ENCODE data around the gene GET3. TPM values are rescaled to one million over a fixed set of nuclear protein-coding genes. Genes with fewer than 3 reads are reported as not detected.
A peak's percentile ranks its signal among the peaks of the same experiment; 100 is the strongest.

Gene GET3
- total and polyA plus RNA-seq, 2 of the 13 experiments (the other 11 are each of a cell fraction or from before 2014, with no cell fraction given): 57.7 to 59.4 TPM

DNA sequence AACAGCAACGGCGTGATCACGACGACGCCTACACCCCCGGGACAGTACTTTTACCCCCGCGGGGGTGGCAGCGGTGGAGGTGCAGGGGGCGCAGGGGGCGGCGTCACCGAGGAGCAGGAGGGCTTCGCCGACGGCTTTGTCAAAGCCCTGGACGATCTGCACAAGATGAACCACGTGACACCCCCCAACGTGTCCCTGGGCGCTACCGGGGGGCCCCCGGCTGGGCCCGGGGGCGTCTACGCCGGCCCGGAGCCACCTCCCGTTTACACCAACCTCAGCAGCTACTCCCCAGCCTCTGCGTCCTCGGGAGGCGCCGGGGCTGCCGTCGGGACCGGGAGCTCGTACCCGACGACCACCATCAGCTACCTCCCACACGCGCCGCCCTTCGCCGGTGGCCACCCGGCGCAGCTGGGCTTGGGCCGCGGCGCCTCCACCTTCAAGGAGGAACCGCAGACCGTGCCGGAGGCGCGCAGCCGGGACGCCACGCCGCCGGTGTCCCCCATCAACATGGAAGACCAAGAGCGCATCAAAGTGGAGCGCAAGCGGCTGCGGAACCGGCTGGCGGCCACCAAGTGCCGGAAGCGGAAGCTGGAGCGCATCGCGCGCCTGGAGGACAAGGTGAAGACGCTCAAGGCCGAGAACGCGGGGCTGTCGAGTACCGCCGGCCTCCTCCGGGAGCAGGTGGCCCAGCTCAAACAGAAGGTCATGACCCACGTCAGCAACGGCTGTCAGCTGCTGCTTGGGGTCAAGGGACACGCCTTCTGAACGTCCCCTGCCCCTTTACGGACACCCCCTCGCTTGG, 55.0 kb downstream of the GET3 start (continued):
- TF ChIP-seq, protein P1, sequence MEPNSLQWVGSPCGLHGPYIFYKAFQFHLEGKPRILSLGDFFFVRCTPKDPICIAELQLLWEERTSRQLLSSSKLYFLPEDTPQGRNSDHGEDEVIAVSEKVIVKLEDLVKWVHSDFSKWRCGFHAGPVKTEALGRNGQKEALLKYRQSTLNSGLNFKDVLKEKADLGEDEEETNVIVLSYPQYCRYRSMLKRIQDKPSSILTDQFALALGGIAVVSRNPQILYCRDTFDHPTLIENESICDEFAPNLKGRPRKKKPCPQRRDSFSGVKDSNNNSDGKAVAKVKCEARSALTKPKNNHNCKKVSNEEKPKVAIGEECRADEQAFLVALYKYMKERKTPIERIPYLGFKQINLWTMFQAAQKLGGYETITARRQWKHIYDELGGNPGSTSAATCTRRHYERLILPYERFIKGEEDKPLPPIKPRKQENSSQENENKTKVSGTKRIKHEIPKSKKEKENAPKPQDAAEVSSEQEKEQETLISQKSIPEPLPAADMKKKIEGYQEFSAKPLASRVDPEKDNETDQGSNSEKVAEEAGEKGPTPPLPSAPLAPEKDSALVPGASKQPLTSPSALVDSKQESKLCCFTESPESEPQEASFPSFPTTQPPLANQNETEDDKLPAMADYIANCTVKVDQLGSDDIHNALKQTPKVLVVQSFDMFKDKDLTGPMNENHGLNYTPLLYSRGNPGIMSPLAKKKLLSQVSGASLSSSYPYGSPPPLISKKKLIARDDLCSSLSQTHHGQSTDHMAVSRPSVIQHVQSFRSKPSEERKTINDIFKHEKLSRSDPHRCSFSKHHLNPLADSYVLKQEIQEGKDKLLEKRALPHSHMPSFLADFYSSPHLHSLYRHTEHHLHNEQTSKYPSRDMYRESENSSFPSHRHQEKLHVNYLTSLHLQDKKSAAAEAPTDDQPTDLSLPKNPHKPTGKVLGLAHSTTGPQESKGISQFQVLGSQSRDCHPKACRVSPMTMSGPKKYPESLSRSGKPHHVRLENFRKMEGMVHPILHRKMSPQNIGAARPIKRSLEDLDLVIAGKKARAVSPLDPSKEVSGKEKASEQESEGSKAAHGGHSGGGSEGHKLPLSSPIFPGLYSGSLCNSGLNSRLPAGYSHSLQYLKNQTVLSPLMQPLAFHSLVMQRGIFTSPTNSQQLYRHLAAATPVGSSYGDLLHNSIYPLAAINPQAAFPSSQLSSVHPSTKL (CRISPR knock-in tag; IDR thresholded peaks at IDR 0.05): peak; percentile 28; the same call in 1 of the 2 replicates
- no peak for TF ChIP-seq SP1 (IDR thresholded peaks at IDR 0.05)
- no peak for TF ChIP-seq SP1 (CRISPR knock-in tag; IDR thresholded peaks at IDR 0.05)
- no peak for TF ChIP-seq ZNF296 (CRISPR knock-in tag; conservative IDR thresholded peaks at IDR 0.05)
- no peak for TF ChIP-seq KDM5A (IDR thresholded peaks at IDR 0.05; ENCODE audit: borderline replicate concordance, low read length)
- TF ChIP-seq, protein P2, sequence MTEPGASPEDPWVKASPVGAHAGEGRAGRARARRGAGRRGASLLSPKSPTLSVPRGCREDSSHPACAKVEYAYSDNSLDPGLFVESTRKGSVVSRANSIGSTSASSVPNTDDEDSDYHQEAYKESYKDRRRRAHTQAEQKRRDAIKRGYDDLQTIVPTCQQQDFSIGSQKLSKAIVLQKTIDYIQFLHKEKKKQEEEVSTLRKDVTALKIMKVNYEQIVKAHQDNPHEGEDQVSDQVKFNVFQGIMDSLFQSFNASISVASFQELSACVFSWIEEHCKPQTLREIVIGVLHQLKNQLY (CRISPR knock-in tag; IDR thresholded peaks at IDR 0.05): no peak
- TF ChIP-seq KMT2A (CRISPR knock-in tag; IDR thresholded peaks at IDR 0.05): no peak
- TF ChIP-seq, protein P3, sequence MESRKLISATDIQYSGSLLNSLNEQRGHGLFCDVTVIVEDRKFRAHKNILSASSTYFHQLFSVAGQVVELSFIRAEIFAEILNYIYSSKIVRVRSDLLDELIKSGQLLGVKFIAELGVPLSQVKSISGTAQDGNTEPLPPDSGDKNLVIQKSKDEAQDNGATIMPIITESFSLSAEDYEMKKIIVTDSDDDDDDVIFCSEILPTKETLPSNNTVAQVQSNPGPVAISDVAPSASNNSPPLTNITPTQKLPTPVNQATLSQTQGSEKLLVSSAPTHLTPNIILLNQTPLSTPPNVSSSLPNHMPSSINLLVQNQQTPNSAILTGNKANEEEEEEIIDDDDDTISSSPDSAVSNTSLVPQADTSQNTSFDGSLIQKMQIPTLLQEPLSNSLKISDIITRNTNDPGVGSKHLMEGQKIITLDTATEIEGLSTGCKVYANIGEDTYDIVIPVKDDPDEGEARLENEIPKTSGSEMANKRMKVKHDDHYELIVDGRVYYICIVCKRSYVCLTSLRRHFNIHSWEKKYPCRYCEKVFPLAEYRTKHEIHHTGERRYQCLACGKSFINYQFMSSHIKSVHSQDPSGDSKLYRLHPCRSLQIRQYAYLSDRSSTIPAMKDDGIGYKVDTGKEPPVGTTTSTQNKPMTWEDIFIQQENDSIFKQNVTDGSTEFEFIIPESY (CRISPR knock-in tag; IDR thresholded peaks at IDR 0.05): 0 out of 2 replicates have a peak, but pooled peaks have one; percentile 18
- TF ChIP-seq ZNF782 (CRISPR knock-in tag; IDR thresholded peaks at IDR 0.05; ENCODE audit: borderline replicate concordance): peak; percentile 61; the same call in 1 of the 2 replicates
- TF ChIP-seq KLF9 (CRISPR knock-in tag; IDR thresholded peaks at IDR 0.05; ENCODE audit: low read depth): peak; percentile 76; the same call in 1 of the 2 replicates
- TF ChIP-seq FOXK1 (CRISPR knock-in tag; IDR thresholded peaks at IDR 0.05; ENCODE audit: borderline replicate concordance, low read depth): peak; percentile 36; the same call in 1 of the 2 replicates
- peak; percentile 77; the same call in 1 of the 2 replicates for TF ChIP-seq ZNF431 (CRISPR knock-in tag; IDR thresholded peaks at IDR 0.05; ENCODE audit: borderline replicate concordance, low read depth)
- TF ChIP-seq ZNF775 (CRISPR knock-in tag; IDR thresholded peaks at IDR 0.05; ENCODE audit: borderline replicate concordance): no peak
- peak; percentile 58; the same call in 1 of the 2 replicates for TF ChIP-seq KDM3A (CRISPR knock-in tag; IDR thresholded peaks at IDR 0.05; ENCODE audit: low read depth)
- TF ChIP-seq REXO4 (CRISPR knock-in tag; IDR thresholded peaks at IDR 0.05; ENCODE audit: borderline replicate concordance): 0 out of 2 replicates have a peak, but pooled peaks have one; percentile 54
- TF ChIP-seq, protein P4, sequence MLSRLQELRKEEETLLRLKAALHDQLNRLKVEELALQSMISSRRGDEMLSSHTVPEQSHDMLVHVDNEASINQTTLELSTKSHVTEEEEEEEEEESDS (CRISPR knock-in tag; IDR thresholded peaks at IDR 0.05; ENCODE audit: borderline replicate concordance): no peak
- peak; percentile 78; the same call in 1 of the 2 replicates for TF ChIP-seq TFDP1 (CRISPR knock-in tag; IDR thresholded peaks at IDR 0.05; ENCODE audit: borderline replicate concordance)
- no peak for TF ChIP-seq RORA (CRISPR knock-in tag; IDR thresholded peaks at IDR 0.05)
- no peak for TF ChIP-seq PAX8 (CRISPR knock-in tag; IDR thresholded peaks at IDR 0.05; ENCODE audit: borderline replicate concordance)
- TF ChIP-seq REL (CRISPR knock-in tag; conservative IDR thresholded peaks at IDR 0.05): no peak
- TF ChIP-seq ZFX (CRISPR knock-in tag; IDR thresholded peaks at IDR 0.05; ENCODE audit: low read depth): peak; percentile 72
- peak; percentile 79 for TF ChIP-seq RBFOX2 (IDR thresholded peaks at IDR 0.05; ENCODE audit: low read depth, low read length)

Measured in HepG2 (cell line).